CMK (cell line): Measurements from ENCODE around the gene SP6.

Experiments used
- DNase-seq: peaks from one replicate; pipeline ENCODE4 v3.0.0-alpha.2; 2010; ENCODE audit warnings: low read depth

Gene SP6

GRCh38 chr17:47850692-47851573, at the start of gene SP6:
TSS of gene SP6 (minus strand) at chr17:47851163. CDS start at chr17:47848429, 2,734 bp downstream.
- no peak for DNase-seq

GRCh38 chr17:47899643-47900042, 48.7 kb upstream of the SP6 start:
- DNase-seq: no peak

GRCh38 chr17:47898241-47898640, 47.3 kb upstream of the SP6 start:
- no peak for DNase-seq

GRCh38 chr17:47897561-47897960, 46.6 kb upstream of the SP6 start:
- DNase-seq: no peak

- no peak for DNase-seq
Measured at GRCh38 chr17:47896672-47897490, 45.9 kb upstream of the SP6 start.

- peak; percentile 100 for DNase-seq
Measured at GRCh38 chr17:47895856-47896671, 45.1 kb upstream of the SP6 start, which contains the start of gene SP2. TSS of gene SP2 (plus strand) at chr17:47896236. CDS start at chr17:47896287, 51 bp downstream.

- peak; percentile 8 for DNase-seq
Measured at GRCh38 chr17:47895347-47895855, 44.4 kb upstream of the SP6 start.

GRCh38 chr17:47894498-47895346, 43.8 kb upstream of the SP6 start:
- DNase-seq: no peak

GRCh38 chr17:47891545-47892088, 40.7 kb upstream of the SP6 start:
- no peak for DNase-seq

- DNase-seq: peak; percentile 52
Measured at GRCh38 chr17:47889734-47890529, 39.0 kb upstream of the SP6 start.

- DNase-seq: no peak
Measured at GRCh38 chr17:47888293-47888692, 37.3 kb upstream of the SP6 start.

GRCh38 chr17:47884905-47885730, 34.2 kb upstream of the SP6 start:
- DNase-seq: no peak

- DNase-seq: no peak
Measured at GRCh38 chr17:47884427-47884740, 33.4 kb upstream of the SP6 start.

- DNase-seq: no peak
Measured at GRCh38 chr17:47883589-47884426, 32.8 kb upstream of the SP6 start.

GRCh38 chr17:47882695-47883588, 32.0 kb upstream of the SP6 start:
- DNase-seq: no peak

GRCh38 chr17:47882247-47882646, 31.3 kb upstream of the SP6 start:
- DNase-seq: no peak
